Measurements from ENCODE around the gene C19orf25.

Gene C19orf25

DNA sequence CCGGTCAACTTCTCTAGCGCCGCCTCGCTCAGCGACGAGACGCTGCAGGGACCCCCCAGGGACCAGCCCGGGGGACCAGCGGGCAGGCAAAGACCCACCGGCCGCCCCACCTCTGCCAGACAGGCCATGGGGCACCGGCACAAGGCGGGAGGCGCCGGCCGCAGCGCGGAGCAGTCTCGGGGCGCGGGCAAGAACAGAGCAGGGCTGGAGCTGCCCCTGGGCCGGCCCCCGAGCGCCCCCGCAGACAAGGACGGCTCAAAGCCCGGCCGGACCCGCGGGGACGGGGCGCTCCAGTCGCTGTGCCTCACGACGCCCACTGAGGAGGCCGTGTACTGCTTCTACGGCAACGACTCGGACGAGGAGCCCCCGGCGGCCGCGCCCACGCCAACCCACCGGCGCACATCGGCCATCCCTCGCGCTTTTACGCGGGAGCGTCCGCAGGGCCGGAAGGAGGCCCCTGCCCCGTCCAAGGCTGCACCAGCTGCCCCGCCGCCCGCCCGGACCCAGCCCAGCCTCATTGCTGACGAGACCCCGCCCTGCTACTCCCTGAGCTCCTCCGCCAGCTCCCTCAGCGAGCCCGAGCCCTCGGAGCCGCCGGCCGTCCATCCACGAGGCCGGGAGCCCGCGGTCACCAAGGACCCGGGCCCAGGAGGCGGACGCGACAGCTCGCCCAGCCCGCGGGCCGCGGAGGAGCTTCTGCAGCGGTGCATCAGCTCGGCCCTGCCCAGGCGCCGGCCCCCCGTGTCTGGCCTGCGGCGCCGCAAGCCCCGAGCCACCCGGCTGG lies 11.3 kb downstream of the C19orf25 start:
- Histone ChIP-seq H3K4me2 (ENCODE audit: insufficient read depth, low read length) (no peak overlapping the region), H3K4me3 (ENCODE audit: low read depth in 1 of 2, low read length in 2 of 2) (no peak overlapping the region), H3K4me1 (ENCODE audit: insufficient read depth, low read length) (peaks cover 23% of the 10 kb centered on the region)

DNA sequence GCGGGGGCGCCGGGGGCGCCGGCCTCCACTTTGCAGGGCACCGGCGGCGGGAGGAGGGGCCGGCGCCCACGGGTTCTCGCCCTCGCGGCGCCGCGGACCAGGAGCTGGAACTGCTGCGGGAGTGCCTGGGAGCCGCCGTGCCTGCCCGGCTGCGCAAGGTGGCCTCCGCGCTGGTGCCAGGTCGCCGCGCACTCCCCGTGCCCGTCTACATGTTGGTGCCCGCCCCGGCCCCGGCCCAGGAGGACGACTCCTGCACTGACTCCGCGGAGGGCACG lies 11.9 kb downstream of the C19orf25 start:
- DNase-seq = no peak
- Histone ChIP-seq H4K20me1 (ENCODE audit: insufficient read depth, low read length) (peaks cover 44% of the 10 kb centered on the region), H3K27me3 (ENCODE audit: insufficient read depth, low read length, poor library complexity) (no peaks in the 10 kb centered on the region), H3K79me2 (ENCODE audit: insufficient read depth, low read length) (no peaks in the 10 kb centered on the region), H2AFZ (ENCODE audit: low read depth, low read length) (no peak overlapping the region), H3K4me3 (ENCODE audit: low read depth in 1 of 2, low read length in 2 of 2) (no peak overlapping the region), H3K4me2 (ENCODE audit: insufficient read depth, low read length) (no peak overlapping the region), H3K27ac (ENCODE audit: low read length) (no peak overlapping the region), H3K9ac (ENCODE audit: low read depth, low read length) (no peak overlapping the region), H3K36me3 (ENCODE audit: insufficient read depth, low read length) (no peaks in the 10 kb centered on the region), H3K4me1 (ENCODE audit: insufficient read depth, low read length) (peaks cover 21% of the 10 kb centered on the region), H3K9me3 (ENCODE audit: insufficient read depth, low read length, severe bottlenecking) (no peaks in the 10 kb centered on the region)
- no peak for ATAC-seq (ENCODE audit: insufficient read depth, low read depth)
- TF ChIP-seq CTCF (IDR thresholded peaks at IDR 0.05; ENCODE audit: borderline replicate concordance, extremely low read depth, low read length, poor library complexity, severe bottlenecking) (no peak), EZH2 (IDR thresholded peaks at IDR 0.05; ENCODE audit: borderline replicate concordance, low read depth, low read length, severe bottlenecking) (no peak)

More for the DNA sequence above, 11.3 kb downstream of the C19orf25 start:
- ATAC-seq (ENCODE audit: insufficient read depth, low read depth) (no peak), DNase-seq (no peak)
- H3K36me3 ChIP-seq (ENCODE audit: insufficient read depth, low read length) = no peaks in the 10 kb centered on the region
- H3K9me3 ChIP-seq (ENCODE audit: insufficient read depth, low read length, severe bottlenecking) = no peaks in the 10 kb centered on the region
- H4K20me1 ChIP-seq (ENCODE audit: insufficient read depth, low read length) = peaks cover 49% of the 10 kb centered on the region
- H3K27ac ChIP-seq (ENCODE audit: low read length) = no peak overlapping the region
- H3K9ac ChIP-seq (ENCODE audit: low read depth, low read length) = no peak overlapping the region
- no peaks in the 10 kb centered on the region for H3K27me3 ChIP-seq (ENCODE audit: insufficient read depth, low read length, poor library complexity)
- peaks cover 1% of the 10 kb centered on the region; the same call in 1 of the 2 replicates for H3K79me2 ChIP-seq (ENCODE audit: insufficient read depth, low read length)
- TF ChIP-seq EZH2 (IDR thresholded peaks at IDR 0.05; ENCODE audit: borderline replicate concordance, low read depth, low read length, severe bottlenecking) (no peak), CTCF (IDR thresholded peaks at IDR 0.05; ENCODE audit: borderline replicate concordance, extremely low read depth, low read length, poor library complexity, severe bottlenecking) (no peak)
- no peak overlapping the region for H2AFZ ChIP-seq (ENCODE audit: low read depth, low read length)

- peaks cover 39% of the 10 kb centered on the region for H4K20me1 ChIP-seq (ENCODE audit: insufficient read depth, low read length)
- H3K4me2 ChIP-seq (ENCODE audit: insufficient read depth, low read length) = no peak overlapping the region
- no peak overlapping the region for H3K4me3 ChIP-seq (ENCODE audit: low read depth in 1 of 2, low read length in 2 of 2)
- TF ChIP-seq EZH2 (IDR thresholded peaks at IDR 0.05; ENCODE audit: borderline replicate concordance, low read depth, low read length, severe bottlenecking) = no peak
- no peak for TF ChIP-seq CTCF (IDR thresholded peaks at IDR 0.05; ENCODE audit: borderline replicate concordance, extremely low read depth, low read length, poor library complexity, severe bottlenecking)
- no peak overlapping the region for H3K9ac ChIP-seq (ENCODE audit: low read depth, low read length)
- no peaks in the 10 kb centered on the region for H3K27me3 ChIP-seq (ENCODE audit: insufficient read depth, low read length, poor library complexity)
- no peaks in the 10 kb centered on the region for H3K79me2 ChIP-seq (ENCODE audit: insufficient read depth, low read length)
- H3K27ac ChIP-seq (ENCODE audit: low read length) = no peak overlapping the region
- H2AFZ ChIP-seq (ENCODE audit: low read depth, low read length) = no peak overlapping the region
- no peaks in the 10 kb centered on the region for H3K9me3 ChIP-seq (ENCODE audit: insufficient read depth, low read length, severe bottlenecking)
- peaks cover 16% of the 10 kb centered on the region for H3K4me1 ChIP-seq (ENCODE audit: insufficient read depth, low read length)
- H3K36me3 ChIP-seq (ENCODE audit: insufficient read depth, low read length) = no peaks in the 10 kb centered on the region
- ATAC-seq (ENCODE audit: insufficient read depth, low read depth) (no peak), DNase-seq (no peak)
Measured at GRCh38 chr19:1466461-1467214, 12.4 kb downstream of the C19orf25 start.
